Frontal cortex (tissue), 4 donors: ENCODE results near the gene TOE1. TPM values are rescaled to one million over a fixed set of nuclear protein-coding genes. Genes with fewer than 3 reads are reported as not detected.

Experiments
- DNase-seq, 2 donors: peaks; one replicate each; pipeline ENCODE4 v3.0.0; 2012; ENCODE audit warnings: low spot score in 2 of 2
- FAIRE-seq: peaks from 2 replicates; lab custom pipeline; 2012; peaks lifted over from hg19 to GRCh38; lab: Jason Lieb, UNC
- total RNA-seq: library from RNA; depleted of rRNA; stranded (reverse); fragments of >200 nt; gene quantifications from one replicate; pipeline ENCODE4 v1.2.3, GENCODE V29; 2014
- donor health status: control.
- donor health status: control.
- donor health status: control.

TOE1 gene
- total RNA-seq, 1 donor from 2014 or later = 7.3 TPM

GRCh38 chr1:45386219-45386618 lies 46.2 kb downstream of the TOE1 start:
- no peak for DNase-seq
- FAIRE-seq = no peak

Other genes starting within 250 kb of the TOE1 start
- 15.9 TPM for gene ZSWIM5, start 133.6 kb upstream of the TOE1 start, total RNA-seq
- gene HPDL, start 13.3 kb upstream of the TOE1 start, total RNA-seq = 1.6 TPM
- 20.8 TPM for gene MUTYH, start 270 bp downstream of the TOE1 start, total RNA-seq
- 0.82 TPM for gene TESK2, start 151.0 kb downstream of the TOE1 start, total RNA-seq
- gene CCDC163, start 159.9 kb downstream of the TOE1 start, total RNA-seq = under 0.01 TPM
- gene MMACHC, start 160.1 kb downstream of the TOE1 start, total RNA-seq = 2.0 TPM
- 217 TPM for gene PRDX1, start 181.7 kb downstream of the TOE1 start, total RNA-seq
- 74.6 TPM for gene AKR1A1, start 210.7 kb downstream of the TOE1 start, total RNA-seq
- gene NASP, start 243.9 kb downstream of the TOE1 start, total RNA-seq = 59.5 TPM